ENCODE data around the gene SLC9A9.

The SLC9A9 gene

DNA sequence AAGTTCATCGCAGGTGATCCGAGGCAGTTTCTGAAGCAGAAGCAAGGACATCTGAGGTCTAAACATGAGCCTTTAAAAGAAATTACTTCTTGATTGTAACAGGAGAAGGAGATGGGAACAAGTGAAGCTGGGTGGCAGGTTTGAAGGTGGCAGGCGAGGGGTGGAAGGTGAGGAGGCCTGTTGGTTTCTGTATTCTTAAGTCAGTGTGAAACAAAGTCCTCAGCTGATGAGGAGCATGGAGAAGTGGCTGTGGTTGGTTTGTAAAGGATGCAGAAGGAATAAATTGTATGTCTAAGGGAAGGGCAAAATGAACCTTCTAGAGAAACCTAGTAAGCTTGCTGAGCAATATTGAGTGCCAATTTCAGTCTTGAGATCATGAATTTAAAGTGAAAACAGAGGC lies 429.9 kb downstream of the SLC9A9 start:
- Histone ChIP-seq H3K27me3 (replicated peaks in 2 of 5; ENCODE audit: control insufficient read depth in 4 of 5, insufficient read depth in 5 of 5, low read length in 4 of 5) (no peaks in the 10 kb centered on the region), H3K27ac (ENCODE audit: insufficient read depth in 1 of 2, low read depth in 1 of 2, low read length in 2 of 2, poor library complexity in 1 of 2, severe bottlenecking in 2 of 2) (no peak overlapping the region), H3K4me1 (ENCODE audit: control extremely low read depth in 1 of 4, control insufficient read depth in 4 of 4, insufficient read depth in 4 of 4, low read length in 3 of 4) (peaks cover 0 to 3% (median 2%) of the 10 kb centered on the region in 4 experiments), H3K4me3 (ENCODE audit: control insufficient read depth in 1 of 7, extremely low read depth in 1 of 7, insufficient read depth in 4 of 7, low read depth in 2 of 7, low read length in 6 of 7) (no peak overlapping the region), H3K36me3 (ENCODE audit: control insufficient read depth in 4 of 4, insufficient read depth in 4 of 4, low read length in 3 of 4) (no peaks in the 10 kb centered on the region), H3K9me3 (ENCODE audit: control extremely low read depth in 1 of 5, control insufficient read depth in 4 of 5, insufficient read depth in 2 of 5, low read depth in 1 of 5, low read length in 4 of 5) (peaks cover 0 to 10% (median 0%) of the 10 kb centered on the region in 5 experiments)
- POLR2A ChIA-PET = no interaction called here
- DNase-seq = no peak
- CTCF ChIA-PET = no interaction called here
- 100% methylated on average over 3 of the region's 3 CpGs for WGBS (ENCODE audit: insufficient coverage)

DNA sequence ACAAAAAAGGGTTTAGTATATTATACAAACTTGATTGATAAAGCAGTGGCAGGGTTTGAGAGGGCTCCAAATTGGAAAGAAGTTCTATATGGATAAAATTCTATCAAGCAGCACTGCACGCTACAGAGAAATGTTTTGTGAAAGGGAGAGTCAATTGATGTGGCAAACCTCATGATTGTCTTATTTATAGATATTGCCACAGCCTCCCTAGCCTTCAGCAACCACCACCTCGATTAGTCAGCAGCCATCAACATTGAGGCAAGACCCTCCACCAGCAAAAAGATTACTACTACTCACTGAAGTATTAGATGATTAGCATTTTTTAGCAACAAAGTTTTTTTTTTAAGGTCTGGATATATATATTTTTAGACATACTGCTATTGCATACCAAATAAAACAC lies 432.0 kb downstream of the SLC9A9 start:
- no CpG with 5 or more reads among the region's 2 CpGs for WGBS (ENCODE audit: insufficient coverage)
- Histone ChIP-seq H3K4me1 (ENCODE audit: control extremely low read depth in 1 of 4, control insufficient read depth in 4 of 4, insufficient read depth in 4 of 4, low read length in 3 of 4) (peaks cover 2 to 3% (median 2%) of the 10 kb centered on the region in 4 experiments), H3K36me3 (ENCODE audit: control insufficient read depth in 4 of 4, insufficient read depth in 4 of 4, low read length in 3 of 4) (no peaks in the 10 kb centered on the region), H3K27ac (ENCODE audit: insufficient read depth in 1 of 2, low read depth in 1 of 2, low read length in 2 of 2, poor library complexity in 1 of 2, severe bottlenecking in 2 of 2) (no peak overlapping the region), H3K9me3 (ENCODE audit: control extremely low read depth in 1 of 5, control insufficient read depth in 4 of 5, insufficient read depth in 2 of 5, low read depth in 1 of 5, low read length in 4 of 5) (peaks cover 0 to 10% (median 0%) of the 10 kb centered on the region in 5 experiments), H3K4me3 (ENCODE audit: control insufficient read depth in 1 of 7, extremely low read depth in 1 of 7, insufficient read depth in 4 of 7, low read depth in 2 of 7, low read length in 6 of 7) (no peak overlapping the region), H3K27me3 (replicated peaks in 2 of 5; ENCODE audit: control insufficient read depth in 4 of 5, insufficient read depth in 5 of 5, low read length in 4 of 5) (no peaks in the 10 kb centered on the region)
- no peak for DNase-seq
- CTCF ChIA-PET = no interaction called here
- POLR2A ChIA-PET = no interaction called here

DNA sequence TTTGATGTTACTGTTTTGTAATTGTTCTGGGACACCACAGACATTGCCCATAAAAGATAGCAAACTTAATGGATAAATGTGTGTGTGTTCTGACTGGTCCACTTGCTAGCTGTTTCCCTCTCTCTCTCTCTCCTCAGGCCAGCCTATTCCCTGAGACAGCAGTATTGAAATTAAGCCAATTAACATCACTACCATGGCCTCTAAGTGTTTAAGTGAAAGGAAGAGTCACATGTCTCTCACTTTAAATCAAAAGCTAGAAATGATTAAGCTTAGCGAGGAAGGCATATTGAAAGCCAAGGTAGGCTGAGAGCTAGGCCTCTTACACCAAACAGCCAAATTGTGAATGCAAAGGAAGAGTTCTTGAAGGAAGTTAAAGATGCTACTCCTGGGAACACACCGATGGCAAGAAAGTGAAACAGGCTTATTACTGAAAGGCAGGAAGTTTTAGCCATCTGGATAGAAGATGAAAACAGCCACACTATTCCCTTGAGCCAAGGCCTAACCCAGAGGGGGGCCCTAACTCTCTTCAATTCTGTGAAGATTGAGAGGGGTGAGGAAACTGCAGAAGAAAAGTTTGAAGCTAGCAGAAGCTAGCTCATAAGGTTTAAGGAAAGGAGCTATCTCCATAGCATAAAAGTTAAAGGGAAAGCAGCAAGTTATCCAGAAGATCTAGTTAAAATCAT lies 433.6 kb downstream of the SLC9A9 start:
- Histone ChIP-seq H3K4me3 (ENCODE audit: control insufficient read depth in 1 of 7, extremely low read depth in 1 of 7, insufficient read depth in 4 of 7, low read depth in 2 of 7, low read length in 6 of 7) (no peak overlapping the region), H3K27me3 (replicated peaks in 2 of 5; ENCODE audit: control insufficient read depth in 4 of 5, insufficient read depth in 5 of 5, low read length in 4 of 5) (no peaks in the 10 kb centered on the region), H3K27ac (ENCODE audit: insufficient read depth in 1 of 2, low read depth in 1 of 2, low read length in 2 of 2, poor library complexity in 1 of 2, severe bottlenecking in 2 of 2) (no peak overlapping the region), H3K9me3 (ENCODE audit: control extremely low read depth in 1 of 5, control insufficient read depth in 4 of 5, insufficient read depth in 2 of 5, low read depth in 1 of 5, low read length in 4 of 5) (peaks cover 0 to 10% (median 0%) of the 10 kb centered on the region in 5 experiments), H3K36me3 (ENCODE audit: control insufficient read depth in 4 of 4, insufficient read depth in 4 of 4, low read length in 3 of 4) (no peaks in the 10 kb centered on the region), H3K4me1 (ENCODE audit: control extremely low read depth in 1 of 4, control insufficient read depth in 4 of 4, insufficient read depth in 4 of 4, low read length in 3 of 4) (peaks cover 2 to 3% (median 2%) of the 10 kb centered on the region in 4 experiments)
- 92% methylated on average over 2 of the region's 2 CpGs for WGBS (ENCODE audit: insufficient coverage)
- CTCF ChIA-PET = no interaction called here
- no peak for DNase-seq
- POLR2A ChIA-PET = no interaction called here

GRCh38 chr3:143413372-143413771 lies 434.9 kb downstream of the SLC9A9 start:
- H3K36me3 ChIP-seq (ENCODE audit: control insufficient read depth in 4 of 4, insufficient read depth in 4 of 4, low read length in 3 of 4) = no peaks in the 10 kb centered on the region
- DNase-seq = no peak
- peaks cover 2 to 3% (median 2%) of the 10 kb centered on the region in 4 experiments for H3K4me1 ChIP-seq (ENCODE audit: control extremely low read depth in 1 of 4, control insufficient read depth in 4 of 4, insufficient read depth in 4 of 4, low read length in 3 of 4)
- 80% methylated on average over 1 of the region's 4 CpGs for whole genome bisulfite sequencing (ENCODE audit: insufficient coverage)
- ChIA-PET CTCF (no interaction called here), POLR2A (no interaction called here)
- H3K4me3 ChIP-seq (ENCODE audit: control insufficient read depth in 1 of 7, extremely low read depth in 1 of 7, insufficient read depth in 4 of 7, low read depth in 2 of 7, low read length in 6 of 7) = no peak overlapping the region
- H3K27me3 ChIP-seq (replicated peaks in 2 of 5; ENCODE audit: control insufficient read depth in 4 of 5, insufficient read depth in 5 of 5, low read length in 4 of 5) = no peaks in the 10 kb centered on the region
- peaks cover 0 to 10% (median 0%) of the 10 kb centered on the region in 5 experiments for H3K9me3 ChIP-seq (ENCODE audit: control extremely low read depth in 1 of 5, control insufficient read depth in 4 of 5, insufficient read depth in 2 of 5, low read depth in 1 of 5, low read length in 4 of 5)
- H3K27ac ChIP-seq (ENCODE audit: insufficient read depth in 1 of 2, low read depth in 1 of 2, low read length in 2 of 2, poor library complexity in 1 of 2, severe bottlenecking in 2 of 2) = no peak overlapping the region

DNA sequence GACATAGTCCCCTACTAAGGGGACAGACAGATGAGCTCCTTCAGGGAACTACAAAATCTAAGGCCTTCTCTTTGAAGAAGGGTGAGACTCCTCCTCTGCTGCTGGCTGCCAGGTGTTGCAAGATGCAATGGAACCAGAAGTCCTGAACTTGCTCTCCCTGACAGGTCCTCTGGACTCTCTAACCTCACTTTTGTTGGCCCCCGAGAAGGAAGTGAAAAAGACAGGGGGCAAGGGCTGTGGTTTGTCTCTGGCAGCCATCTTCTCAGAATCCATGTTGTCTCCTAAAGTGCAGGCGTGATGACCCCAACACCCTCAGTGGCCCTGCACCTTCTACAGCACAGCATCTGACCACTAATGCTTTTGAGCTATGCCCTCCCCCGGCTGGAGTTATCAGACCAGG lies 436.2 kb downstream of the SLC9A9 start:
- Histone ChIP-seq H3K27ac (ENCODE audit: insufficient read depth in 1 of 2, low read depth in 1 of 2, low read length in 2 of 2, poor library complexity in 1 of 2, severe bottlenecking in 2 of 2) (no peak overlapping the region), H3K36me3 (ENCODE audit: control insufficient read depth in 4 of 4, insufficient read depth in 4 of 4, low read length in 3 of 4) (no peaks in the 10 kb centered on the region), H3K4me3 (ENCODE audit: control insufficient read depth in 1 of 7, extremely low read depth in 1 of 7, insufficient read depth in 4 of 7, low read depth in 2 of 7, low read length in 6 of 7) (no peak overlapping the region), H3K4me1 (ENCODE audit: control extremely low read depth in 1 of 4, control insufficient read depth in 4 of 4, insufficient read depth in 4 of 4, low read length in 3 of 4) (peaks cover 2 to 3% (median 2%) of the 10 kb centered on the region in 4 experiments), H3K27me3 (replicated peaks in 2 of 5; ENCODE audit: control insufficient read depth in 4 of 5, insufficient read depth in 5 of 5, low read length in 4 of 5) (no peaks in the 10 kb centered on the region), H3K9me3 (ENCODE audit: control extremely low read depth in 1 of 5, control insufficient read depth in 4 of 5, insufficient read depth in 2 of 5, low read depth in 1 of 5, low read length in 4 of 5) (peaks cover 0 to 10% (median 0%) of the 10 kb centered on the region in 5 experiments)
- 90% methylated on average over 3 of the region's 3 CpGs for WGBS (ENCODE audit: insufficient coverage)
- DNase-seq = no peak
- ChIA-PET POLR2A (no interaction called here), CTCF (interaction anchor here (1.2 kb wide), 1 partner anchor 11 kb away, joined by 3 read pairs; no protein-coding TSS in a partner anchor)

GRCh38 chr3:143410259-143410658 lies 438.0 kb downstream of the SLC9A9 start:
- no peaks in the 10 kb centered on the region for H3K36me3 ChIP-seq (ENCODE audit: control insufficient read depth in 4 of 4, insufficient read depth in 4 of 4, low read length in 3 of 4)
- ChIA-PET POLR2A (no interaction called here), CTCF (no interaction called here)
- H3K4me1 ChIP-seq (ENCODE audit: control extremely low read depth in 1 of 4, control insufficient read depth in 4 of 4, insufficient read depth in 4 of 4, low read length in 3 of 4) = peaks cover 2 to 3% (median 2%) of the 10 kb centered on the region in 4 experiments
- H3K4me3 ChIP-seq (ENCODE audit: control insufficient read depth in 1 of 7, extremely low read depth in 1 of 7, insufficient read depth in 4 of 7, low read depth in 2 of 7, low read length in 6 of 7) = no peak overlapping the region
- H3K9me3 ChIP-seq (ENCODE audit: control extremely low read depth in 1 of 5, control insufficient read depth in 4 of 5, insufficient read depth in 2 of 5, low read depth in 1 of 5, low read length in 4 of 5) = no peaks in the 10 kb centered on the region
- no peak overlapping the region for H3K27ac ChIP-seq (ENCODE audit: insufficient read depth in 1 of 2, low read depth in 1 of 2, low read length in 2 of 2, poor library complexity in 1 of 2, severe bottlenecking in 2 of 2)
- DNase-seq = no peak
- WGBS (ENCODE audit: insufficient coverage) = 94% methylated on average over 1 of the region's 1 CpG
- H3K27me3 ChIP-seq (replicated peaks in 2 of 5; ENCODE audit: control insufficient read depth in 4 of 5, insufficient read depth in 5 of 5, low read length in 4 of 5) = no peaks in the 10 kb centered on the region

DNA sequence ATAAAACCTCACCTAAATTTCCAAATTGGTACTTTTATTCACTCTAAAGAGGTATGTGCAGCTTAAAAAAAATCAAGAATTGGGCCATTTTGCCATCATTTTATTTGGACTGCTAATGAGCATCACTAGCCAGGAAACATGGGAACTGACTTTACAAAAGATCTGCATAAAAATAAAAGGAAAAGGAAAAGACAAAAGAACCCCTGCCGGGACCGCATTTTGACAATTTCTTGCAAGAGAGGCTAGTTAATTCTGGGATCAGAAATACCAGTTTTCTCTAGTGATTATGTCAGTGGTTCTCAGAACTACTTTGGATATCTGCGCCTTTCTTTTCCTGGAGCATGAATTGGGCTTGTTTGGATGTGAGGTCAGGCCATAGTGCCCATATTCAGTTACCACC lies 439.5 kb downstream of the SLC9A9 start:
- WGBS (ENCODE audit: insufficient coverage) = 100% methylated on average over 2 of the region's 3 CpGs
- DNase-seq = no peak
- H3K27me3 ChIP-seq (replicated peaks in 2 of 5; ENCODE audit: control insufficient read depth in 4 of 5, insufficient read depth in 5 of 5, low read length in 4 of 5) = no peaks in the 10 kb centered on the region
- peaks cover under 1 to 3% (median 2%) of the 10 kb centered on the region in 4 experiments for H3K4me1 ChIP-seq (ENCODE audit: control extremely low read depth in 1 of 4, control insufficient read depth in 4 of 4, insufficient read depth in 4 of 4, low read length in 3 of 4)
- CTCF ChIA-PET = no interaction called here
- POLR2A ChIA-PET = no interaction called here
- H3K9me3 ChIP-seq (ENCODE audit: control extremely low read depth in 1 of 5, control insufficient read depth in 4 of 5, insufficient read depth in 2 of 5, low read depth in 1 of 5, low read length in 4 of 5) = no peaks in the 10 kb centered on the region
- H3K4me3 ChIP-seq (ENCODE audit: control insufficient read depth in 1 of 7, extremely low read depth in 1 of 7, insufficient read depth in 4 of 7, low read depth in 2 of 7, low read length in 6 of 7) = no peak overlapping the region
- H3K36me3 ChIP-seq (ENCODE audit: control insufficient read depth in 4 of 4, insufficient read depth in 4 of 4, low read length in 3 of 4) = no peaks in the 10 kb centered on the region
- H3K27ac ChIP-seq (ENCODE audit: insufficient read depth in 1 of 2, low read depth in 1 of 2, low read length in 2 of 2, poor library complexity in 1 of 2, severe bottlenecking in 2 of 2) = no peak overlapping the region

Measured in common myeloid progenitor, CD34-positive (primary cell).